Measurements from ENCODE around the gene CYSLTR2.

DNA sequence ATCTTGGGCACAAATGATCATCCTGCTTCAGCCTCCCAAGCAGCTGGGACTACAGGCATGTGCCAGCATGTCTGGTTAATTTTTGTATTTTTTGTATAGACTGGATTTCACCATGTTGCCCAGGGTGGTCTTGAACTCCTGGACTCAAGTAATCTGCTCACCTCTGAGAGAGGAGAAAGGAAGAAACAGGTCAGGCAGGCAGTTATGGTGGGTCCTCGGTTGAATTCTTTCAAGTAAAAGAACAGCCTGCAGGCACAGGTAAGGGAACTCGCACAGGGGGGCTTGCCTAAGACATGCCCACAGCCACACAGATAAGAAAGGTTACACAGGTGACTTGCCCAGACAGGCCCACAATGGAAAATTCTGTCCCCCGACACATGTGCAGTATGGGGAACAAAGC is 34.8 kb upstream of the CYSLTR2 start:
- TF ChIP-seq, protein P1, sequence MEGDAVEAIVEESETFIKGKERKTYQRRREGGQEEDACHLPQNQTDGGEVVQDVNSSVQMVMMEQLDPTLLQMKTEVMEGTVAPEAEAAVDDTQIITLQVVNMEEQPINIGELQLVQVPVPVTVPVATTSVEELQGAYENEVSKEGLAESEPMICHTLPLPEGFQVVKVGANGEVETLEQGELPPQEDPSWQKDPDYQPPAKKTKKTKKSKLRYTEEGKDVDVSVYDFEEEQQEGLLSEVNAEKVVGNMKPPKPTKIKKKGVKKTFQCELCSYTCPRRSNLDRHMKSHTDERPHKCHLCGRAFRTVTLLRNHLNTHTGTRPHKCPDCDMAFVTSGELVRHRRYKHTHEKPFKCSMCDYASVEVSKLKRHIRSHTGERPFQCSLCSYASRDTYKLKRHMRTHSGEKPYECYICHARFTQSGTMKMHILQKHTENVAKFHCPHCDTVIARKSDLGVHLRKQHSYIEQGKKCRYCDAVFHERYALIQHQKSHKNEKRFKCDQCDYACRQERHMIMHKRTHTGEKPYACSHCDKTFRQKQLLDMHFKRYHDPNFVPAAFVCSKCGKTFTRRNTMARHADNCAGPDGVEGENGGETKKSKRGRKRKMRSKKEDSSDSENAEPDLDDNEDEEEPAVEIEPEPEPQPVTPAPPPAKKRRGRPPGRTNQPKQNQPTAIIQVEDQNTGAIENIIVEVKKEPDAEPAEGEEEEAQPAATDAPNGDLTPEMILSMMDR (IDR thresholded peaks at IDR 0.05), result no peak
- TF ChIP-seq POLR2A (IDR thresholded peaks at IDR 0.05), result no peak

Measured in adrenal gland (tissue), 5 donors.